ENCODE measurements around the gene CLHC1. TPM values are rescaled to one million over a fixed set of nuclear protein-coding genes. Genes with fewer than 3 reads are reported as not detected.
"Not testable (repeated sequence)": the region's sequence is repeated elsewhere in the genome, so short reads cannot be mapped to it uniquely, and the experiment has no call there.

The CLHC1 gene
- 7.9 and 21.1 TPM in 2 replicates for total RNA-seq
- polyA plus RNA-seq, result 7.3 and 10.6 TPM in 2 replicates

DNA sequence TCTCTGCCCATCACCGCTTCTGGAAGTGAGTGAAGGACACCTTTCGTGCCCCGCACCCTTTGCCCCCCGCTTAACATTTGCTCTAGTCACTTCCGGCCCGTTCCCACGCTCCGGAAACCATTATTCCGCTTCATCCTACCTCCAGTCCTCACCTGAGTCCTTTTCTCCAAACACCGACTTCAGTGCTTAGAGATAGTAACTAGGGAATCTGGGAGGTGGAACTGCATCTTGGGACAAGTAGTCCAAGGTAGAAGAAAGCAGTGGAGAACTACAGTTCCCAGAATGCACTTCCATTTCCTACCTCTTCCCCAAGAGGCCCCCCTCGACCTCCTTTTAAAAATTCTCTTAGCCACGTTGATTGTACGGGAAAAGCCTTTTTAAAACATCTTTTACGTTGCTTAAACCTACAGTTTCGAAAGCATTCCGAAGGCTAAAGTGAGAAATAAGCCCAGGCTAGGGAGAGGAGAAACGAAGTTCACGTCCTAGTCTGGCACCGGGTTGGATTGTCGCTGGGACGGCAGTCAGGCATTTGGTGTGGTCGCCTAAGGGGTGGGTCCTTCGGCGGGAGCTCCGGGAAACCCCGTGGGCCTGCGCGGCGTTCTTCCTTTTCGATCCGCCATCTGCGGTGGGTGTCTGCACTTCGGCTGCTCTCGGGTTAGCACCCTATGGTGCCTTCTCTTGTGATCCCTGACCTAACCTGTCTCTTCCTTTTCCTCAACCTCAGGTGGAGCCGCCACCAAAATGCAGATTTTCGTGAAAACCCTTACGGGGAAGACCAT, at the start of gene CLHC1, which contains the start of gene RPS27A:
Gene CLHC1 (minus strand): TSS at position 210 of the 779 bp plus-strand sequence. CDS start 9,882 bp downstream, outside the sequence.
Gene RPS27A (plus strand): TSS at position 605 of the 779 bp plus-strand sequence. CDS start 137 bp downstream, at position 742.
- peak; percentile 94 for DNase-seq (ENCODE audit: low spot score)
- peaks cover 13% of the 10 kb centered on the region for H4K20me1 ChIP-seq (ENCODE audit: insufficient read depth, poor library complexity, severe bottlenecking)
- WGBS (ENCODE audit: low lambda C conversion rate, missing lambda C conversion rate), result 2% methylated on average over 35 of the region's 37 CpGs
- no peaks in the 10 kb centered on the region for H3K36me3 ChIP-seq (replicated peaks; ENCODE audit: insufficient read depth, low read depth)
- peak within 1 kb of the TSS; percentile 91 for H3K4me2 ChIP-seq
- H3K4me3 ChIP-seq, result peak within 1 kb of the TSS; percentile 78
- H2AFZ ChIP-seq, result peak within 1 kb of the TSS; percentile 79
- H3K9me3 ChIP-seq (ENCODE audit: low read depth), result no peaks in the 10 kb centered on the region
- H3K79me2 ChIP-seq, result peaks cover 64% of the 10 kb centered on the region
- H3K9me2 ChIP-seq (replicated peaks; ENCODE audit: insufficient read depth), result no peaks in the 10 kb centered on the region
- peak within 1 kb of the TSS; percentile 97 for H3K27ac ChIP-seq
- peaks cover 14% of the 10 kb centered on the region for H3K4me1 ChIP-seq (ENCODE audit: insufficient read depth)
- H3K27me3 ChIP-seq, result no peaks in the 10 kb centered on the region
- TF ChIP-seq, protein P1, sequence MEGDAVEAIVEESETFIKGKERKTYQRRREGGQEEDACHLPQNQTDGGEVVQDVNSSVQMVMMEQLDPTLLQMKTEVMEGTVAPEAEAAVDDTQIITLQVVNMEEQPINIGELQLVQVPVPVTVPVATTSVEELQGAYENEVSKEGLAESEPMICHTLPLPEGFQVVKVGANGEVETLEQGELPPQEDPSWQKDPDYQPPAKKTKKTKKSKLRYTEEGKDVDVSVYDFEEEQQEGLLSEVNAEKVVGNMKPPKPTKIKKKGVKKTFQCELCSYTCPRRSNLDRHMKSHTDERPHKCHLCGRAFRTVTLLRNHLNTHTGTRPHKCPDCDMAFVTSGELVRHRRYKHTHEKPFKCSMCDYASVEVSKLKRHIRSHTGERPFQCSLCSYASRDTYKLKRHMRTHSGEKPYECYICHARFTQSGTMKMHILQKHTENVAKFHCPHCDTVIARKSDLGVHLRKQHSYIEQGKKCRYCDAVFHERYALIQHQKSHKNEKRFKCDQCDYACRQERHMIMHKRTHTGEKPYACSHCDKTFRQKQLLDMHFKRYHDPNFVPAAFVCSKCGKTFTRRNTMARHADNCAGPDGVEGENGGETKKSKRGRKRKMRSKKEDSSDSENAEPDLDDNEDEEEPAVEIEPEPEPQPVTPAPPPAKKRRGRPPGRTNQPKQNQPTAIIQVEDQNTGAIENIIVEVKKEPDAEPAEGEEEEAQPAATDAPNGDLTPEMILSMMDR (IDR thresholded peaks at IDR 0.05; ENCODE audit: poor library complexity), result no peak
- TF ChIP-seq EZH2 (IDR thresholded peaks at IDR 0.05; ENCODE audit: borderline replicate concordance) (no peak), EZH2phosphoT487 (IDR thresholded peaks at IDR 0.05; ENCODE audit: low read depth, severe bottlenecking, unreplicated experiment) (no peak)

DNA sequence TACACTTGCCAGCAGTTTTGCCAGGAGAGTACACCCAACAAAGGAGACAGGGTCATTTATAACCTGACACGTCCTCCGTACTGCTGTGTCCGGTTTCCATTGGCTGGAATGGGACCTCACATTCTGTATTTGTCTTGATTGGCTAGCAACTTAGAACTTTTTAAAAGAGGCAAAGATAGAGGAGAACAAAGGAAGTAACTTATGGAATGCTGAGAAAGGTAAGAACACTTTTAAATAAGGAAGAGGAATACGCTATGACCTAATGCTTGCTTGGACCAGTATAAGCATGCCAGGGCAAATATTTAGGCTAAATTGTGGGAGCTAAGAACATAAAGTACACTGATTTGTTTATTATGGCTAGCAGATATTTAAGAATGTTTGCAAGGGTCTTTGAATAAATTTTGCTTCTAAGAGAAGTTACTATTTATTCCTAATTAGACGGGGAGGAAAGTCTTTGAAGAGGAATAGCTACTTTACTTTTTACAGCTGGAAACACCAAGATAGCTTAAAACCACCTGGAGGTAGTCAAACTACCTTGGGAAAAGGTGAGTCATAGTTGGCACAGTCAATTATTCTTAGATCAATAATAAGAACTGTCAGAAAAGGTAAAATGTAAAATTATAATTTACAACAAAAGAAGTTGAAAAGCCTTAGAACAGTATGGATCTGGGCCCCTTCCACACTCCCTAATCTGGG, 48.9 kb upstream of the CLHC1 start:
- not testable (repeated sequence) for H3K9me3 ChIP-seq (ENCODE audit: low read depth); H4K20me1 ChIP-seq (ENCODE audit: insufficient read depth, poor library complexity, severe bottlenecking); H3K4me1 ChIP-seq (ENCODE audit: insufficient read depth); H3K36me3 ChIP-seq (replicated peaks; ENCODE audit: insufficient read depth, low read depth); H3K9me2 ChIP-seq (replicated peaks; ENCODE audit: insufficient read depth); H3K27me3 ChIP-seq; DNase-seq (ENCODE audit: low spot score); H2AFZ ChIP-seq; H3K4me3 ChIP-seq
- Histone ChIP-seq H3K27ac (peak overlapping the region; percentile 90), H3K4me2 (peak overlapping the region; percentile 79), H3K79me2 (peaks cover 17% of the 10 kb centered on the region)
- WGBS (ENCODE audit: low lambda C conversion rate, missing lambda C conversion rate), result 96% methylated on average over 5 of the region's 5 CpGs

DNA sequence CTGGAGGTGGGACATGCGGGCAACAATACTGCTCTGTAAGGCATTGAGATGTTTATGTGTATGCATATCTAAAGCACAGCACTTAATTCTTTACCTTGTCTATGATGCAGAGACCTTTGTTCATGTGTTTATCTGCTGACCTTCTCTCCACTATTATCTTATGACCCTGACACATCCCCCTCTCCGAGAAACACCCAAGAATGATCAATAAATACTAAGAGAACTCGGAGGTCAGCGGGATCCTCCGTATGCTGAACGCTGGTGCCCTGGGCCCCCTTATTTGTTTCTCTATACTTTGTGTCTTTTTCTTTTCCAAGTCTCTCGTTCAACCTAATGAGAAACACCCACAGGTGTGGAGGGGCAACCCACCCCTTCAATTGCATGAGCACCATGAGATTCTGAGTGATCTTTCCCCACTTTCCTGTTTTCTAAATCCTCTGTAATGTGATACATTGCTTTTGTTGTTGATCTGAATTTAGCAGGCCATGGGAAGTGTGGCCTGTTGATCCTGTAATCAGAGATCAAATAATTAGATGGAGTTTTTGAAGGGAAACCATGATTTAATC, 47.8 kb upstream of the CLHC1 start:
- not testable (repeated sequence) for H3K9me2 ChIP-seq (replicated peaks; ENCODE audit: insufficient read depth); H3K4me3 ChIP-seq; H3K4me1 ChIP-seq (ENCODE audit: insufficient read depth); H3K27me3 ChIP-seq; DNase-seq (ENCODE audit: low spot score); H3K9me3 ChIP-seq (ENCODE audit: low read depth); H4K20me1 ChIP-seq (ENCODE audit: insufficient read depth, poor library complexity, severe bottlenecking); H3K36me3 ChIP-seq (replicated peaks; ENCODE audit: insufficient read depth, low read depth)
- peak overlapping the region; percentile 35 for H3K4me2 ChIP-seq
- H3K27ac ChIP-seq, result peak overlapping the region; percentile 49
- peak overlapping the region; percentile 51 for H2AFZ ChIP-seq
- H3K79me2 ChIP-seq, result peaks cover 17% of the 10 kb centered on the region
- WGBS (ENCODE audit: low lambda C conversion rate, missing lambda C conversion rate), result 14% methylated on average over 7 of the region's 7 CpGs

DNA sequence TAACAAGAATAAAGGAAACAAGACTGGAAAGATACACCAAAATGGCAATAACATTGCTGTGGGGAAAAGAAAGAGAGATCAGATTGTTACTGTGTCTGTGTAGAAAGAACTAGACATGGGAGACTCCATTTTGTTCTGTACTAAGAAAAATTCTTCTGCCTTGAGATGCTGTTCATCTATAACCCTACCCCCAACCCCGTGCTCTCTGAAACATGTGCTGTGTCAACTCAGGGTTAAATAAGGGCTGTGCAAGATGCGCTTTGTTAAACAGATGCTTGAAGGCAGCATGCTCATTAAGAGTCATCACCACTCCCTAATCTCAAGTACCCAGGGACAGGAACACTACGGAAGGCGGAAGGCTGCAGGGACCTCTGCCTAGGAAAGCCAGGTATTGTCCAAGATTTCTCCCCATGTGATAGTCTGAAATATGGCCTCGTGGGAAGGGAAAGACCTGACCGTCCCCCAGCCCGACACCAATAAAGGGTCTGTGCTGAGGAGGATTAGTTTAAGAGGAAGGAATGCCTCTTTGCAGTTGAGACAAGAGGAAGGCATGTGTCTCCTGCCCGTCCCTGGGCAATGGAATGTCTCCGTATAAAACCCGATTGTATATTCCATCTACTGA, 47.2 kb upstream of the CLHC1 start:
- peak overlapping the region; percentile 41 for H3K27ac ChIP-seq
- H3K4me2 ChIP-seq, result peak overlapping the region; percentile 64
- not testable (repeated sequence) for H4K20me1 ChIP-seq (ENCODE audit: insufficient read depth, poor library complexity, severe bottlenecking); H3K9me2 ChIP-seq (replicated peaks; ENCODE audit: insufficient read depth); H3K36me3 ChIP-seq (replicated peaks; ENCODE audit: insufficient read depth, low read depth); H3K27me3 ChIP-seq; H3K9me3 ChIP-seq (ENCODE audit: low read depth); H3K4me3 ChIP-seq; H3K4me1 ChIP-seq (ENCODE audit: insufficient read depth); DNase-seq (ENCODE audit: low spot score)
- H2AFZ ChIP-seq, result peak overlapping the region; percentile 73
- H3K79me2 ChIP-seq, result peaks cover 13% of the 10 kb centered on the region
- WGBS (ENCODE audit: low lambda C conversion rate, missing lambda C conversion rate), result 18% methylated on average over 10 of the region's 10 CpGs
